ENCODE data around the gene ARHGEF40. TPM values are rescaled to one million over a fixed set of nuclear protein-coding genes. Genes with fewer than 3 reads are reported as not detected.
A peak's percentile ranks its signal among the peaks of the same experiment; 100 is the strongest.

ARHGEF40 gene
- total RNA-seq, 3 donors from 2014 or later, result 33.7 to 51.4 (median 40.6) TPM

- intact Hi-C loops (cut with DNase I; ENCODE audit: low total_unique reads), result no loop called here
- TF ChIP-seq POLR2A (IDR thresholded peaks at IDR 0.05) (no peak), CTCF (IDR thresholded peaks at IDR 0.05) (peak; percentile 66 to 87 (median 76)), POLR2AphosphoS5 (IDR thresholded peaks at IDR 0.05) (peak in 2 of 3 donors; percentile 30 to 38)
- Histone ChIP-seq H3K4me1 (peaks cover 8 to 17% of the 10 kb centered on the region in 2 donors), H3K4me3 (peak overlapping the region in 1 of 3 donors; percentile 42), H3K27me3 (no peaks in the 10 kb centered on the region), H3K27ac (peak overlapping the region; percentile 71 to 99), H3K36me3 (no peaks in the 10 kb centered on the region), H3K9me3 (no peaks in the 10 kb centered on the region)
- DNase-seq (ENCODE audit: low spot score in 2 of 2), result peak; percentile 77 to 82
Observed at GRCh38 chr14:21106498-21107282, 36.6 kb downstream of the ARHGEF40 start.

- Histone ChIP-seq H3K27ac (peak overlapping the region; percentile 71 to 99), H3K4me3 (no peak overlapping the region), H3K4me1 (peaks cover 8 to 17% of the 10 kb centered on the region in 2 donors), H3K36me3 (no peaks in the 10 kb centered on the region), H3K27me3 (no peaks in the 10 kb centered on the region), H3K9me3 (no peaks in the 10 kb centered on the region)
- intact Hi-C loops (cut with DNase I; ENCODE audit: low total_unique reads), result no loop called here
- TF ChIP-seq POLR2A (IDR thresholded peaks at IDR 0.05) (no peak), POLR2AphosphoS5 (IDR thresholded peaks at IDR 0.05) (no peak), CTCF (IDR thresholded peaks at IDR 0.05) (no peak)
- DNase-seq (ENCODE audit: low spot score in 2 of 2), result no peak
Observed at GRCh38 chr14:21107283-21107800, 37.2 kb downstream of the ARHGEF40 start.

- Histone ChIP-seq H3K4me3 (no peak overlapping the region), H3K4me1 (peaks cover 8 to 14% of the 10 kb centered on the region in 2 donors), H3K36me3 (no peaks in the 10 kb centered on the region), H3K9me3 (no peaks in the 10 kb centered on the region), H3K27ac (no peak overlapping the region), H3K27me3 (no peaks in the 10 kb centered on the region)
- no peak for DNase-seq (ENCODE audit: low spot score in 2 of 2)
- TF ChIP-seq POLR2A (IDR thresholded peaks at IDR 0.05) (no peak), CTCF (IDR thresholded peaks at IDR 0.05) (no peak), POLR2AphosphoS5 (IDR thresholded peaks at IDR 0.05) (no peak)
- intact Hi-C loops (cut with DNase I; ENCODE audit: low total_unique reads), result no loop called here
Observed at GRCh38 chr14:21108791-21109190, 38.7 kb downstream of the ARHGEF40 start.

GRCh38 chr14:21109377-21110138 is 39.5 kb downstream of the ARHGEF40 start:
- Histone ChIP-seq H3K27ac (no peak overlapping the region), H3K36me3 (no peaks in the 10 kb centered on the region), H3K27me3 (no peaks in the 10 kb centered on the region), H3K4me1 (peaks cover 8 to 14% of the 10 kb centered on the region in 2 donors), H3K9me3 (no peaks in the 10 kb centered on the region), H3K4me3 (no peak overlapping the region)
- intact Hi-C loops (cut with DNase I; ENCODE audit: low total_unique reads), result no loop called here
- DNase-seq (ENCODE audit: low spot score in 2 of 2), result no peak
- no peak for TF ChIP-seq CTCF (IDR thresholded peaks at IDR 0.05)
- no peak for TF ChIP-seq POLR2A (IDR thresholded peaks at IDR 0.05)
- TF ChIP-seq POLR2AphosphoS5 (IDR thresholded peaks at IDR 0.05), result no peak

- no peak for DNase-seq (ENCODE audit: low spot score in 2 of 2)
- intact Hi-C loops (cut with DNase I; ENCODE audit: low total_unique reads), result no loop called here
- no peaks in the 10 kb centered on the region for H3K27me3 ChIP-seq
- TF ChIP-seq POLR2A (IDR thresholded peaks at IDR 0.05) (no peak), CTCF (IDR thresholded peaks at IDR 0.05) (no peak), POLR2AphosphoS5 (IDR thresholded peaks at IDR 0.05) (no peak)
- H3K4me1 ChIP-seq, result no peaks in the 10 kb centered on the region
- no peak overlapping the region for H3K27ac ChIP-seq
- no peaks in the 10 kb centered on the region for H3K9me3 ChIP-seq
- no peak overlapping the region for H3K4me3 ChIP-seq
- no peaks in the 10 kb centered on the region for H3K36me3 ChIP-seq
Observed at GRCh38 chr14:21112255-21112654, 42.2 kb downstream of the ARHGEF40 start.
